Measurements from ENCODE around the gene OR10A6. TPM values are rescaled to one million over a fixed set of nuclear protein-coding genes. Genes with fewer than 3 reads are reported as not detected.

The OR10A6 gene
- total and polyA plus RNA-seq, 8 donors, result 0.03 to 0.08 (median 0.07) TPM; not detected in 2

- H3K4me1 ChIP-seq, result no peaks in the 10 kb centered on the region
- DNase-seq, result no peak
- no peak for ATAC-seq
- H3K27me3 ChIP-seq, result no peaks in the 10 kb centered on the region
- H3K36me3 ChIP-seq, result no peaks in the 10 kb centered on the region
- TF ChIP-seq CTCF (IDR thresholded peaks at IDR 0.05), result no peak
- intact Hi-C loops (cut with DNase I), result no loop called here
- H3K27ac ChIP-seq, result no peak overlapping the region
- H3K4me3 ChIP-seq, result no peak overlapping the region
- no peaks in the 10 kb centered on the region for H3K9me3 ChIP-seq
These were observed 38.9 kb upstream of the OR10A6 start for GRCh38 chr11:7969756-7970646.

GRCh38 chr11:7968686-7969085 lies 37.6 kb upstream of the OR10A6 start:
- ATAC-seq (no peak), DNase-seq (no peak)
- TF ChIP-seq CTCF (IDR thresholded peaks at IDR 0.05), result no peak
- Histone ChIP-seq H3K27me3 (no peaks in the 10 kb centered on the region), H3K4me1 (no peaks in the 10 kb centered on the region), H3K36me3 (no peaks in the 10 kb centered on the region), H3K9me3 (no peaks in the 10 kb centered on the region), H3K27ac (no peak overlapping the region), H3K4me3 (no peak overlapping the region)
- intact Hi-C loops (cut with DNase I), result no loop called here

- no peak for TF ChIP-seq CTCF (IDR thresholded peaks at IDR 0.05)
- Histone ChIP-seq H3K36me3 (no peaks in the 10 kb centered on the region), H3K4me1 (no peaks in the 10 kb centered on the region), H3K27ac (no peak overlapping the region), H3K4me3 (no peak overlapping the region), H3K9me3 (no peaks in the 10 kb centered on the region), H3K27me3 (no peaks in the 10 kb centered on the region)
- intact Hi-C loops (cut with DNase I), result no loop called here
- ATAC-seq, result no peak
- no peak for DNase-seq
These were observed 36.8 kb upstream of the OR10A6 start for GRCh38 chr11:7967826-7968225.

- Histone ChIP-seq H3K27ac (no peak overlapping the region), H3K27me3 (no peaks in the 10 kb centered on the region), H3K4me1 (no peaks in the 10 kb centered on the region), H3K36me3 (no peaks in the 10 kb centered on the region), H3K4me3 (no peak overlapping the region), H3K9me3 (no peaks in the 10 kb centered on the region)
- ATAC-seq (no peak), DNase-seq (no peak)
- TF ChIP-seq CTCF (IDR thresholded peaks at IDR 0.05), result no peak
- intact Hi-C loops (cut with DNase I), result no loop called here
These were observed 36.0 kb upstream of the OR10A6 start for GRCh38 chr11:7967097-7967496.

- no peaks in the 10 kb centered on the region for H3K9me3 ChIP-seq
- no peak for TF ChIP-seq CTCF (IDR thresholded peaks at IDR 0.05)
- no peak for DNase-seq
- intact Hi-C loops (cut with DNase I), result no loop called here
- H3K27me3 ChIP-seq, result peaks cover 0 to 4% of the 10 kb centered on the region in 2 donors
- no peaks in the 10 kb centered on the region for H3K4me1 ChIP-seq
- ATAC-seq, result no peak
- H3K36me3 ChIP-seq, result no peaks in the 10 kb centered on the region
- H3K4me3 ChIP-seq, result no peak within 1 kb of the TSS
- H3K27ac ChIP-seq, result no peak within 1 kb of the TSS
These were observed 34.3 kb upstream of the OR10A6 start, which contains the start of gene NLRP10 for GRCh38 chr11:7965386-7965785. TSS of gene NLRP10 (minus strand) at chr11:7965447. CDS start at chr11:7963495, 1,952 bp downstream.
